Stimulated activated CD4-positive, alpha-beta T cell treated with anti-CD3 and anti-CD28 coated beads, Interleukin-4, amount 100 ng/mL, for 4 hours (primary cell): ENCODE results near the gene PKNOX1.
"Not testable (repeated sequence)": the region's sequence is repeated elsewhere in the genome, so short reads cannot be mapped to it uniquely, and the experiment has no call there.

ENCODE experiments used
- DNase-seq, 2 experiments: peaks; one replicate each; pipeline ENCODE4 v3.0.0-alpha.2; 2020

PKNOX1 gene

DNA sequence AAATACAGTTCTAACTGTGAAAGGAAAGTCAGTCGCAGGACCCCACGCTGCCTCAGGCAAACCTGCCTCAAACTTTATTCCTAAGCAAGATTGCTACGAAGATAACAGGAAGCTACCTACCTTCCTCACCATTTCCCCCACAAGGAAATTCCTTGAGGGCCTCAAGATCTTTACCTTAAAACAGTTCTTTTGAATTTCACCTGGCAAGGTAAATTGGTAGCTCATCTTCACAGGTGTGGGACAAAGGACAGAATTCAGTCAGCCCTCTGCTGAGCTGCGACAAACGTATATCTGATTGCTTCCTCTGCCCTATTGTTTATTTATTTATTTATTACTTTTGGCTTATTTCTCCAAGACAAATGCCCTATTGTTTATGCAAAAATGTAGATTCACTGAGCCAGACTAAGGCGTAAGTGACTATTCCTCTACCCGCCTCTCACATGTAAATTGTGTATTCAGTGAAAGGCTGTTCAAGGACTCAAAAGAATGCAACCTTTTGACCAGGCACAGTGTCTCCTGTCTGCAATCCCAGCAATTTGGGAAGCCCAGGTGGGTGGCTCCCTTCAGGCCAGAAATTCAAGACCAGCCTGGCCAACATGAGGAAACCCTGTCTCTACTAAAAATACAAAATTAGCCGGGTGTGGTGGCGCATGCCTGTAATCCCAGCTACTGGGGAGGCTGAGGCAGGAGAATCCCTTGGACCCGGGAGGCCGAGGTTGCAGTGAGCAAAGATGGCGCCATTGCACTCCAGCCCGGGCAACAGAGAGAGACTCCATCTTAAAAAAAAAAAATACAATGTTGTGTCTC is 17.3 kb upstream of the PKNOX1 start:
- no peak for DNase-seq

DNA sequence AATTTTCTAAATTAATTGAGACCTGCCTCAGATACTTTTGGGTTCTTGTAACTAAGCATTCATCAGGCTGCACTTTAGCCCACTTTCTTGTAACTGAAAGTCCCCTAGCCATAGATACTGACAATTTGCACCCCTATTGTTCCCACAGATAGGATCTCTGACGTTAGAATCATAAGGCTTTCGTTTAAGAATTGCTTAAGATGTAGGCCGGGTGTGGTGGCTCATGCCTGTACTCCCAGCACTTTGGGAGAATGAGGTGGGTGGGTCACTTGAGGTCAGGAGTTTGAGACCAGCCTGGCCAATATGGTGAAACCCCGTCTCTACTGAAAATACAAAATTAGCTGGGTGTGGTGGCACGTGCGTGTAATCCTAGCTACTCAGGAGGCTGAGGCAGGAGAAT is 16.2 kb upstream of the PKNOX1 start:
- DNase-seq, result not testable (repeated sequence)

DNA sequence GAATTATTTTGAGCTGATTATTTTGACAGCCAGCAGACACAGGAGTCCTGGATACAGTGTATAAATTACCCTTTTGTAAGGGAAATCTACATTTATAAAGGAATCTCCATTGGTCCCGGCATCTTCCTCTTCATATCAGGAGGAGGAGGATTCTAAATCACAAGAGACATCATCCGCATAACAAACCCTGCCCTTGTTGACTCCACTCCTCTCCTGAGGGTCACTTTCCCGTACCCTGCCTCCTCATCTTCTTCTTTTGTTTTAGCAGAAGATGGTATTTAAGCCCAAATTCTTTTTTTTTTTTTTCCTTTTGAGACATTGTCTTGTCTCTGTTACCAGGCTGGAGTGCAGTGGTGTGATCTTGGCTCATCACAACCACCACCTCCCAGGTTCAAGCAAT is 14.6 kb upstream of the PKNOX1 start:
- no peak for DNase-seq

DNA sequence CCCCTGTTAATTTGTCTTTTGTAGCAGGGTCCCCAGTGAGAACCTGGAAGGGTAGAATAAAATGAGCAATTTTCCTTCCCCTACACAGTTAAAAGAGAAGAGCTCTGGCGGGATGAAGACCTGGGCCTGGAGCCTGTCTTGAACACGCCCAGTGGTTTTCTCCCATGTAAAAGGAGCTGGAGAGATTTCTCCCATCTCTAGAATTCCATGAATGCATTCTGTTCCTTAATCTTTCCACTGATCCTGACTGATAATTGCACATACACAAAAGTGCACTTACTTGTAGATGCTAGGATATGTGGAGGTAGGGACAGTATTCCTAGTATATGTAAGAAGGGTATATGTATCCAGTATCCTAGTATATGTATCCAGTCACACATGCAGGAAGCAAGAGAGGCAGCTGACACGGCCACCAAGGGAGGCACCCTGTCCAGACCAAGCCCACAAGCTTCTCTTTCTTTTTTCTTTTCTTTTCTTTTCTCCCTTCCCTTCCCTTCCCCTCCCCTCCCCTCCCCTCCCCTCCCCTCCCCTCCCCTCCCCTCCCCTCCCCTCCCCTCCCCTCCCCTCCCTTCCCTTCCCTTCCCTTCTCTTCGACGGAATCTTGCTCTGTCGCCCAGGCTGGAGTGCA is 11.9 kb upstream of the PKNOX1 start:
- DNase-seq, result no peak

DNA sequence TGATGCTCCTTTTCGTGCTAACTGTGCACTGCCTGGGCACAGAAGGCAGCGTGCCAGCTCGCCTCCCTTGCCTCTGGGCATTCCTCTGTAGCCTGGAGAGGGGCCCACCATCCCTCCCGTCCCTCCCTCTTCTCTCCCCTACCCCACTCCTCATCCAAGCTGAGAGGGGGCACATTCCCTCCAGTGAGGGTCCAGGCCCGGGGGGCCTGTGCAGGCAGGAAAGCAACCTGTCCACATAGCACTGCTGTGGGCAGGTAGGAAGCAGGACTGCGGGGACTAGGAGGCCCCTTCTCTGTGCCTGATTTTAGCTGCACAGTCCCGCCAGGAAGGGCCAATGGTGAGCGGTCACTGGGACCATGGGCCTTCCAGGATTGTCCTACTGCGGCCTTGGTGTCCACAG is 10.3 kb upstream of the PKNOX1 start:
- DNase-seq, result no peak

DNA sequence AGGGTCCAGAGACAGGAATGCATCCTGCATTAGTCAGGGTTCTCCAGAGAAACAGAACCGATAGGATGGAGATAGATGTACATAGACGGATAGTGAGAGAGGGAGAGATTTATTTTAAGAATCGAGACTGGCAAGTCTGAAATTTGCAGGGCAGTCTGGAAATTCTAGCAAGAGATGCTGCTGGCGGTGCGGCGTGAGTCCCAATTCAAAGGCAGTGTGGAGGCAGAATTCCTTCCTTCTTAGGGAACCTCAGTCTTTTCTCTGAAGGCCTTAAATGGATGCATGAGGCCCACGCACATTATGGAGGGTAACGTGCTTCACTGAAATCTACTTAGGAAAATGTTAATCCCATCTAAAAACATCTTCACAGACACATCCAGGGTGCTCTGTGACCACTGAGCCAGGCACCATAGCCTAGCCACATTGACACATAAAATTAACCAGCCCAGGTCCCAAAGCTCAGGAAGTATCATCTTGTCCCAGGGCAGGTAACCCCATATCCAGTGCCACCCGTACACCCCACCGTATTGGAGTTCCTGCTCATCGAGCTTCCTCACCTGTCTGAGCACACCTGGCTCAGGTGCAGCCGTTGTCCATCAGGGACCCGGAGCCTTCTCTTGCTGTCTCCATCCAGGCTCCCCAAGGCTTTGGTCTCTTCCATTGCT is 9.7 kb upstream of the PKNOX1 start:
- DNase-seq, result no peak

DNA sequence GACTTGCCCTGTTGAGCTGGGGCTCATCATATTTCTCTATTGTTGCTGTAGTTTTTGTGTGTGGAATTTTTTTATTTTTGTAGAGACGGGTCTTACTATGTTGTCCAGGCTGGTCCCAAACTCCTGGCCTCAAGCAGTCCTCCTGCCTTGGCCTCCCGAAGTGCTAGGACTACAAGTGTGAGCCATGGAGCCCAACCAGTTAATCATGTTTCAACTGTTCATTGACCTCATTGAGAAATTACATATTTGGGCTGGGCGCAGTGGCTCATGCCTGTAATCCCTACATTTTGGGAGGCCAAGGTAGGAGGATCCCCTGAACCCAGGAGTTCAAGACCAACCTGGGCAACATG is 9.2 kb upstream of the PKNOX1 start:
- no peak for DNase-seq

DNA sequence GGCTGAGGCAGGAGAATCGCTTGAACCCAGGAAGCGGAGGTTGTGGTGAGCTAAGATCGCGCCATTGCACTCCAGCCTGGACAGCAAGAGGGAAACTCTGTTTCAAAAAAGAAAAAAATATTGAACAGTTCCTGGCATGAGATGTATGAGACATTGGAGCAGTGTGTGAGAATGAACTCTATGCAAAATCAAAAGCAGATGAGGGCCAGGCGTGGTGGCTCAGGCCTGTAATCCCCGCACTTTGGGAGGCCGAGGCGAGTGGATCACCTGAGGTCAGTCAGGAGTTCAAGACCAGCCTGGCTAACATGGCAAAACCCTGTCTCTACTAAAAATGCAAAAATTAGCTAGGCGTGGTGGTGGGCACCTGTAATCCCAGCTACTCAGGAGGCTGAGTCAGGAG is 6.7 kb upstream of the PKNOX1 start:
- not testable (repeated sequence) for DNase-seq

DNA sequence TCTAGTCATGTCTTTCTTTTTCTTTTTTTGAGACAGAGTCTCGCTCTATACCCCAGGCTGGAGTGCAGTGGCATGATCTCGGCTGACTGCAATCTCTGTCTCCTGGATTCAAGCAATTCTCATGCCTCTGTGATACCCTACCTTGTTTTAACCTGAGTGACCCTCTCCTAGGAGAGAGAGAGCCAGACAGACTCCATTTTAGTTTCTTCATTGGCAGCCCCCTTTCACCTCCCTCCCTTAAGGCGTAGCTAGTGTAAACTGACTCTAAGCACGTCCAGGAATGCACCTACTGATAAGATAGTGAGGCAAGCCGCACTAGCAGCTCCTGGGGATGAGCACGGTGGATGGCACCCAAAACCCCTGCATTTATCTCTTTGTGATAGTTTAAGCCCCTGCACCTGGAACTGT is 5.2 kb upstream of the PKNOX1 start:
- no peak for DNase-seq

DNA sequence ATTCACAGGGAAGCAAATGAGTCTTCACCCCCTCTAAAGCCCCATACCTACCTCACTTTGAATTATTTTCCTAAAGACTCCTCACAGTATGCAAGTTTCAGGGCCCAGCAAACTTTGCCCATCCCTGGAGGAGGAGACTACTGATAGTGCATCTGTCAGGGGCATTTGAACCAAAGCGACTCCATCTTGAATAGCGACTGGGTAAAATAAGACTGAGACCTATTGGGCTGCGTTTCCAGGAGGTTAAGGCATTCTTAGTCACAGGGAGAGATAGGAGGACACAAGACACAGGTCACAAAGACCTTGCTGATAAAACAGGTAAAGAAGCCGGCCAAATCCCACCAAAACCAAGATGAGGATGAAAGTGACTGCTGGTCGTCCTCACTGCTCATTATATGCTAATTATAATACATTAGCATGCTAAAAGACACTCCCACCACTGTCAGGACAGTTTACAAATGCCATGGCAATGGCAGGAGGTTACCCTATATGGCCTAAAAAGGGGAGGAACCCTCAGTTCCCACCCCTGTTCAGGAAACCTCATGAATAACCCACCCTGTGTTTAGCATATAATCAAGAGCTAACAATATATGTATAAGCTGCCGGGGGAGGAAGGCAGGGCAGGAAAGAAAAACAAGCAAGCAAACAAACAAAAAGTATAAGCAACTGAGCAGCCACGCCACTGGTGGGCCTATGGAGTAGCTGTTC is 3.3 kb upstream of the PKNOX1 start:
- no peak for DNase-seq

DNA sequence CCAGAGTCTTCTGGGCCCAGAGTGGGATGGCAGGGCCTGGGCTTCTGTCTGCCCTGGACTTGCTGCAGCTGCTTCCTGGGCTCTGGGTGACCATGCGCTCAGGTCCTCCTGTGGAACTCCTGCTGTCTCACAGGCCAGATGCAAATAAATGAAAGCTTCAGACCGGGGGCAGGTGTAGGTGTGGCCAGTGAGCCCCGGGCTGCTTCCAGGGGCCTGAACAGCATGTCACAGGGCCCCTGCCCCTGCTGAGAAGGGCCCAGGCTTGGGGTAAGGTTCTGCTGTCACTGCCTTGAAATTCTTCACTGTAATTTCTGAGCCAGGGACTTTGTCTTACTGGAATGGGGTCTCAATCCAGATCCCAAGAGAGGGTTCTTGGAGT is 2.5 kb upstream of the PKNOX1 start:
- no peak for DNase-seq

DNA sequence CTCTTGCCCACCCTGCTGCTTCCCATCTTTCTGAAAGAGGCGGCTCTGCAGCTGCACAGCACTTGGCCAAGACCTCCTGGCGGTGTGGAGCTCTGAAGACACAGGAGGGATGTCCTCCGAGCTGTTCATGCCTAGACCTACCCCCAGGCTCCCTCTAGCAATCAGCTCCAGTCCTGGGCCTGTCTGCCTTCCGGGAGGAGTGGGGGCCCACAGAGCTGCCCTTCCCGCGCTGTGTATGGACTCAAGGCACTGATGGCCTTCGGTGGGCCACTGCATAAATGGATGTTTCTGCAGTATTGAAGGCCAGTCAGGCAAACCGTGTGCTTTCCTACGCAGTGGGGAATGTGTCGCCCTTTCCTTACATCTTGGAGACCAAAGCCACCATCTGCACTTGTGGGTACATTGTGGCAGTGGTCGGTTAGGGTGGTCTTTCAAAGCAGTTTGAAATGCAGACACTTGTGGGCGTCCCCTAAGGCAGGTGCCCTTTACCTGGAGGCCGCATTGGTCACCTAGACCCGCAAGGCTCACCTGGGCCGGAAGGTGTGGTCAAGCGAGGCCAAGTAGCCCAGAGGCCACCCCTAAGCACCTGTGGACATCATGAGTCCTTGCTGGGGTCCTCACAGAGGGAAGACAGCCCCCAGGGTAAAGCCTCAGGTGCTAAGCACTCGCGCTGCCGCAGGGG is 912 bp upstream of the PKNOX1 start:
- no peak for DNase-seq

DNA sequence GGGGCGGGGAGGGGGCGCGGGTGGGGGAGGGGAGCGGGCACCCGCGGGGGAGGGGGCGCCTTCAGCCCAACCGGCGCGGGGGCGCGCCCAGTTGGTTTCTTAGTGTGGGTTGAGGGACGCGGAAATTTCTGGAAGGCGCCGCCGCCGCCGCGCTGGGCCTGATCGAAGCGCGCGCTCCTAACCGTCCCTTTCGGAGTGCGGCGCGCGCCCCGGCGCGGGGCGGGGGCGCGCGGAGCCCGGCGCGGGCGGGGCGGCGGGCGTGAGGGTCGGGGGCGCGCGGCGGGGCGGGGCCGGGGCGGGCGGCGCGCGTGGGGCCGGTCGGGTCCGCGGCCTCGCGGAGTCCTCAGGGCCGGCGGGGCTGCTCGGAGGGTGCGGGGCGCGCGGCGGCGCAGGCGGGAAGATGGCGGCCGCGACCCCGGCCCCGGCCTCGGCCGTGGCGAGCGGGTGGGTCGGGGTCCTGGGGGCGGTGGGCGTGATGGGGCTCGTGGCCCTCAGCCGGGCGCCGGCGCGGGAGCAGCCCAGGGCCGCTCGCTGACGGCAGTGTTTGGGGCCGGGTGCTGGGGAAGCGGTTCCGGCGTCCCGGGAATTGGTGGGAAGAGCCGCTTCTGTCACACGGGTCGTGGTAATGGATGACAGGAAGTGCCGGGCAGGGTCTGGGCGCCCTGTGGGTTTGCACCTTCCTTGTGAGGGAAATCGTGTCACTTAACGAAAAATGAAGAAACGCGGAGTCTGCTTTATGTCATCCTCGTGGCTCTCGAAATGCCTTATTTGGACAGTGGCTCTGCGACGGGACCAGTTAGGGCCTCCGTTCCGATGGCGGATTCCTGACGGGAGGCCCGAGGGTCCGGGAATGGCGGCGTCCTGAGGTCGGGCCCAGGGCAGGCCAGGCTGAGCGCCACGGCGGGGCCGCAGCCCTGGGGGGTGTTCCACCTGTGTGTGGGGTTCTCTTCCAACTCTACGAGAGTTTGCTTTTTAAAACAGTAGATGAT is 764 bp downstream of the PKNOX1 start:
- DNase-seq, result peak; percentile 77 to 79

DNA sequence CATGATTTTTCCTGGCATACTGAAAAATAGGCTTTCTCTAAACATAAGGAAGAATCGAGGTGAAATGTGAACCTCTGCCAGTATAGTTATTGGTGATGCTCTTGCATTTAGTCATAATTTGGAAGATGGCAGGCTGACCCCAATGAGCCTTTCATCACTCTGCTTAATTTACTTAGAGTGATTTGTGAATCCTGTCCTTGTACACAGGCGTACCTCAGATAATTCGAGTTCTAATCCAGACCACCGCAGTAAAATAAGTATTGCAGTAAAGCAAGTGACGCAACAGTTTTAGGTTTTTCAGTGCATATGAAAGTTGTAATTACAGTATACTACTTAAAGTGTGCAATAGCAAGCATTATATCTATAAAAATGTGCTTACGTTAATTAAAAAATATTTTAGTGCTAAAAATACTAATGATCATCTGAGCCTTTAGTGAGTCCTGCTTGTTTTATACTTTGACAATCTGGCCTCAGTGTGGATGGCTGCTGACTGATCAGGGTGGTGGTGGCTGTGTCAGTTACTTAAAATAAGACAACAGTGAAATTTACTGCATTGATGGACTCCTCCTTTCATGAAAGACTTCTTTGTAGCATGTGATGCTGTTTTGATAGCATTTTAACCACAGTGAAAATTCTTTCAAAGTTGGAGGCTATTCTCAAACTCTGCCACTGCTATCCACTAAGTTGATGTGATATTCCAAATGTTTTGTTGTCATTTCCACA is 1.7 kb downstream of the PKNOX1 start:
- DNase-seq, result no peak

DNA sequence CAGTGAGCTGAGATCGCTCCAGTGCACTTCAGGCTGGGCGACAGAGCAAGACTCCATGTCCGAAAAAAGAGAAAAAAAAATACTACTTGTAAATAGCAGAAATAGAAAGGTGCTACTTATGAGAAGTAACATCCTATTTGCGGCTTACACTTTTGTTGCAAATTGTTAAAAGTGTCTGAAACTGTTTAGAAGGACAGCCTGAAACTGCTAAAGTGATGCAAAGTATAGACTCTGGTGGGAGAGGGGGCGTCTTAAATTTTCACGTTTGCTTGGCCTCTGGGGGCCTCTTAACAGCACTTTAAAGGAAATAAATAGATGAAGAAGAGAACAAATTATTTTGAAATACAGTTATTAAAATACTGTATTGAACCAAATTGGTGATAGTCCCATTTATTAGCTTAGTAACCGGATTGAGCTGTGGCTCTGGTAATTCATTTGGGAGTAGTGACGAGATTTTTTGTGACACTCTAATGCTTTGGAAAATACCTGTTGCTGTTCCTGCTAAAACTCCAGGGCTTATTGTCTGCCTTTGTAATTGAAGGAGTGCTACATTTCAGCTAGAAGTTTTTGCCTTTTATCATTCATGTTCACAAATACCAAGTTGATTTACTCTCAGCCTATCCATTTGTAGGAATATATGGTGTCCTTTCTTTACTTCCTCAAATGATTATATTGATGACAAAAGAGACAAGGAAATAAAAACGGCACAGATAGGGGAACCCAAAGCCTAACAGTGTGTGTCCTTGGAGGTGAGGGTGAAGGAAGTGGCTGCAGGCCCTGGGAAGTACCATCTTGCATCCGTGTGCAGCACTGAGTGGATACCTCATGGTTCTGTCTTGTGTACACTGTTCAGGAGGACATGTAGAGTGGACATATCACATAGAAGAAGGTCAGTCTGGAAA is 6.2 kb downstream of the PKNOX1 start:
- DNase-seq, result no peak

DNA sequence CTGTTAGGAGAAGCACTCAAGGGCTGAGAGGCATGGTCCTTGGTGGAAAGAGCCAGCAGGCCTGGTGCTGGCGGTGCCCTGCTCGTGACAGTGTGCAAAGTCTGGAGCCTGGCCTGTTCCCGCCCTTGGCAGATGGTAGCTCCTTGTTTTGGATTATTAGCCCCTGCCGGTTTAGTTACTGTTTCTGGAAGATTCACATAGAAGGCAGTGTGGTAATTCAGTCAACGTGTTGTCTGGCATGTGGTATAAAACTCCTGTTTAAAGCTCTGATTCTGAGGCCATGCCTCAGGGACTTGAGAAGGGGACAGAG is 6.8 kb downstream of the PKNOX1 start:
- DNase-seq, result no peak

DNA sequence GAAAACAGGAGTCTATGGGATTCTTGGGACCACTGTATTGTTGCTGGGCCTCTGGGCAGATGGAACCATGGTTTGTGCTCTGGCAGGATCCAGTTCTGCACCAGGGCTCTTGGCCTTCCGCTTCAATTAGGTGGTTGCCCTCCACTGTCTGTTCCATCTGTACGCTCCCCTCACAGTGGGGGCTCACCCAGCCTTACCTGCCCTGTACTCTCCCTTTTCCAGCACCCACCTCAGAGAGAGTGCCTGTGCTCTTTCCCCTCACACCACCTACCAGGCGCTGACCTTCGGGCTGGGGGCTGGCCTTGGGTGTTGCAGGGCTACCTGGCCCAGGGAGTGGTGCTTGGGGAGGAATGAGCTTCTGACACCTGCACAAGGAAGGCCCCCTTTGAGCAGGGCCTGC is 7.5 kb downstream of the PKNOX1 start:
- DNase-seq, result no peak

DNA sequence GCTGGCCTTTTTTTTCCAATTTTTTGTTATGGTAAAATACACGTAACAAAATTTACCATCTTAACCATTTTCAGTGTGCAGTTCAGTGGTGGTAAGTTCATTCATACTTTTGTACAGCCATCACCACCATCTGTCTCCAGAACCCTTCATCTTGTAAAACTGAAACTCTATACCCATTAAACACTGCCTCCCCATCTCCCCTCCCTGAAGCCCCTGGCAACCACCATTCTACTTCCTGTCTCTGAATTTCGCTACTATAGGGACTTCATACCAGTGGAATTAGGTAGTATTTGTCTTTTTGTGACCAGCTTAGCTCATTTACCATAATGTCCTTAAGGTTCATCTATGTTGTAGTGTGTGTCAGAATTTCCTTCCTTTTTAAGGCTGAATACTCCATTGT is 8.7 kb downstream of the PKNOX1 start:
- DNase-seq, result no peak

DNA sequence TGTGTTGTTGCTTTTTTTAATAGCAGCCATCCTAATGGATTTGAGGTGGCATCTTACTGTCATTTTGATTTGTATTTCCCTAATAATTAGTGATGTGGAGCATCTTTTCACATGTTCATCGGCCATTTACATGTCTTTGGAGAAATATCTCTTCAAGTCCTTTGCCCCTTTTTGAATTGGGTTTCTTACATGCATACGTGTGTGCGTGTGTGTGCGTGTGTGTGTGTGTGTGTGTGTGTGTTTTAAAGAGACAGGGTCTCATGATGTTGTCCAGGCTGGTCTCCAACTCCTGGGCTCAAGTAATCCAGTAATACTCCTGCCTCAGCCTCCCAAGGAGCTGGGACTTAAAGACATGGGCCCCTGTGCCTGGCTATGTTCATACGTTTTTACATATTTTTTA is 9.5 kb downstream of the PKNOX1 start:
- no peak for DNase-seq

DNA sequence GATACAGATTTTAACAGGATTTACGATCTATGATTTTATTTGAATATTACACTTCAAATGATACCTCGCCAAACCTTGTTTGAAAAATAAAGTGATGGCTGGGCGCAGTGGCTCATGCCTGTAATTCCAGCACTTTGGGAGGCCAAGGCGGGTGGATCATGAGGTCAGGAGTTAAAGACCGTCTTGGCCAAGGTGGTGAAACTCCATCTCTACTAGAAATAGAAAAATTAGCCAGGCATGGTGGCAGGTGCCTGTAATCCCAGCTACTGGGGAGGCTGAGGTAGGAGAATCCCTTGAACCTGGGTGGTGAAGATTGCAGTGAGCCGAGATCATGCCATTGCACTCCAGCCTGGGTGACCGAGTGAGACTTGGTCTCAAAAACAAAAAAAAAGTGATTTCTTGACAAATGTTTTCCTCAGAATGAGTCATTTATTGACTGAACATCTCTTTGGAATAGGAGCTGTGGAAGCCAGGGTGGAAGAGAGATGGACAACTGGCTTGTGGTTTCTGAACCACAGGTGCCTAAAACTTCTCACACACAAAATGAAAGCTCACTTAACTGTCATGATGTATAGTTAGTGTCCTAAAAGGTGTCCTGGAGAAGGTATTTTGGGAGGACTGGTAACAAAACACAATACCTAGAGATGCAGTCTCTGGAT is 11.9 kb downstream of the PKNOX1 start:
- DNase-seq, result no peak
